ENCODE measurements around the gene PPP1R9B. TPM values are rescaled to one million over a fixed set of nuclear protein-coding genes. Genes with fewer than 3 reads are reported as not detected.

The PPP1R9B gene
- total and polyA plus RNA-seq, 3 donors from 2014 or later = 49.1 to 82.4 (median 81.1) TPM

DNA sequence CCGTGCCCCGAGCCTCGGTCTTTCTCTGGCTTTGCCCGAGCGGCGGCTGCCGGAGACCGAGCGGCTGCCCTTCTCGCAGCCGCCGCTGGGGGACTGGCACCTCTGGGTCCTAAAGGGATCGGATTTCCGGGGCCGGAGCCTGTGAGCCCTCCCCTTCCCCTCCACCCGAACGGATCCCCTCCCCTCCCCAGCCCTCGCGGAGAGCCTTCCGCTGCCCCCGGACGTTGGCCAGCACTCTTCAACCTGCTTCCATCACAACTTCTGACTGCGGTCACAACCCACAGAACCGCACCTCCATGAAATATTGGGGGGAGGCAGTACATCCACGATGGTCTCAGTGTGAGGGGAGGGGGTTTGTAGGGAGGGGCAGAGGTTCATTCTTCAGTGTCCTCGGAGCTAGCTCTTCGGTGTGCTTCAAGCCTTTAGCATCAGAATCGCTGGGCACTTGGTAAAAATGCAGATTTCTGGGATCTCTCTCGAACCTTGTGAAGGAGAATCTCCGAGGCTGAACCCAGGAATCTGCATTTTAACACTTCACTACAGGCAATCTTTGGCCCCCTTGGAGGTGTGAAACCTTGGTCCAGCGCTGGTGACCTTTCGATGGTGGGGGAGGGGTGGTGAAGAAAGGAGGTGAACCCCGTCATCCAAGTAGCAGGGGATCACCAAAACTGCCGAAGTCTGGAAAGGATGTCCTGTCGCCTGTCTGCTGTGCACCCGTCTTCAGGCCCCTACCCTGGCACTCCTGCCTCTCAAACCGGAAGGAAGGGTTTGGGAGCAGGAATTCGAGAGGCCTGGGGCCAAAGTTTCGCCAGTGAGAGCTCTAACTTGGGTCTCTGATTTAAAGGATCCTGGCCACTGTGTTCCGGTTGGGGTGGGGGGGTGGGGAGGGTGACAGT lies 812 bp upstream of the PPP1R9B start:
- 1 to 2% methylated on average over 18 to 34 of the region's 40 CpGs for WGBS, 2 donors
- peak; percentile 95 for DNase-seq
- Histone ChIP-seq H3K36me3 (ENCODE audit: low read depth, missing control alignments) (no peaks in the 10 kb centered on the region), H3K27ac (peak overlapping the region; percentile 81 to 84), H3K4me3 (peak overlapping the region; percentile 69 to 91), H3K4me1 (peaks cover 67% of the 10 kb centered on the region), H3K27me3 (no peaks in the 10 kb centered on the region), H3K9me3 (no peaks in the 10 kb centered on the region)
- intact Hi-C loops (cut with DNase I; ENCODE audit: low total_unique reads) = no loop called here
- no peak for TF ChIP-seq POLR2A (IDR thresholded peaks at IDR 0.05)
- TF ChIP-seq, protein P1, sequence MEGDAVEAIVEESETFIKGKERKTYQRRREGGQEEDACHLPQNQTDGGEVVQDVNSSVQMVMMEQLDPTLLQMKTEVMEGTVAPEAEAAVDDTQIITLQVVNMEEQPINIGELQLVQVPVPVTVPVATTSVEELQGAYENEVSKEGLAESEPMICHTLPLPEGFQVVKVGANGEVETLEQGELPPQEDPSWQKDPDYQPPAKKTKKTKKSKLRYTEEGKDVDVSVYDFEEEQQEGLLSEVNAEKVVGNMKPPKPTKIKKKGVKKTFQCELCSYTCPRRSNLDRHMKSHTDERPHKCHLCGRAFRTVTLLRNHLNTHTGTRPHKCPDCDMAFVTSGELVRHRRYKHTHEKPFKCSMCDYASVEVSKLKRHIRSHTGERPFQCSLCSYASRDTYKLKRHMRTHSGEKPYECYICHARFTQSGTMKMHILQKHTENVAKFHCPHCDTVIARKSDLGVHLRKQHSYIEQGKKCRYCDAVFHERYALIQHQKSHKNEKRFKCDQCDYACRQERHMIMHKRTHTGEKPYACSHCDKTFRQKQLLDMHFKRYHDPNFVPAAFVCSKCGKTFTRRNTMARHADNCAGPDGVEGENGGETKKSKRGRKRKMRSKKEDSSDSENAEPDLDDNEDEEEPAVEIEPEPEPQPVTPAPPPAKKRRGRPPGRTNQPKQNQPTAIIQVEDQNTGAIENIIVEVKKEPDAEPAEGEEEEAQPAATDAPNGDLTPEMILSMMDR (IDR thresholded peaks at IDR 0.05) = peak; percentile 24 to 71 (median 65)

DNA sequence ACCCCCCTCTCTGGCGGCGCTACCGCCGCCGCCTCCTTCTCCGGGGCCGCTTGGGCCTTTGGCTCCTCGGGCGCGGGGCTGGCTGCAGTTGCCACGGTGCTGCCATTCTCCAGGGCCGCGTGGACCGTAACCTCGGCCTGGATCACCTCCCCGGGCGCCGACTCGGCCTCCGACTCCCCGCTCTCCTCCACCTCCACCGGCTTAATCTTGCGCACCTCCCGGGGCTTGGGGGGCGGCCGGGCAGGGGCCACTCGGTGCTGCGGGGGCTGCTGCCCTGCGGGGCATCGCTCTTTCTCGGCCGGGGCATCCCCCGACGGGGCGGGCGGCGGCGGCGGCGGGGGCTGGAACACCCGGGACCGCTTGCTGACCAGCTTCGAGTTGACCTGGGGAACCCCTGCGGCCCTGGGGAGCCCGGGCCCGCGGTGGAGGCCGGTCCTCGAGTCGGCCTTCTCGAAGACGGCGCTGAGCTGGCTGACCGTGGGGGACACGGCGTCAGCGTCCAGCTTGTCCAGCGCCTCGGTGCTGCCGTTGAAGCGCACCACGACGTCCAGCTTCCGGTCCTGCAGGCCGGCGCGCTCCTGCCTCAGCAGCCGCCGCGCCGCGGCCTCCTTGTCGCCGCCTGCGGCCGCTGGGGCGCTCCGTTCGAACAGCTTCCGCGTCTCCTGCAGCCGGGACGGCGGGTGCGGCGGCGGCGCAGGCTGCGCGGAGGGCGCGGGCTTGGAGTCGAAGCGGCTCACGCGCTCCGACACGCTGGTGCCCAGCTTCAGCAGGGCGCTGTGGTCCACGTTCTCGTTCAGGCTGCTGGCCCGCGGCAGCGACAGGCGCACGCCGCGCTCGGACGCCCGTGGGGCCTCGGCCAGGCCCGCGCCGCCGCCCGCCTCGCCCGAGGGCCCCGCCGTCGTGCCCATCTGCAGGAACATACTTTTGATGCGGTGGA lies 792 bp downstream of the PPP1R9B start:
- Histone ChIP-seq H3K9me3 (no peaks in the 10 kb centered on the region), H3K4me1 (peaks cover 69% of the 10 kb centered on the region), H3K4me3 (peak overlapping the region; percentile 69 to 91), H3K27ac (peak overlapping the region; percentile 81 to 84), H3K36me3 (ENCODE audit: low read depth, missing control alignments) (no peaks in the 10 kb centered on the region), H3K27me3 (no peaks in the 10 kb centered on the region)
- WGBS, 2 donors = 0 to 1% methylated on average over 14 to 34 of the region's 123 CpGs
- no peak for DNase-seq
- intact Hi-C loops (cut with DNase I; ENCODE audit: low total_unique reads) = no loop called here
- no peak for TF ChIP-seq POLR2A (IDR thresholded peaks at IDR 0.05)
- TF ChIP-seq, protein P1 (IDR thresholded peaks at IDR 0.05) = no peak

DNA sequence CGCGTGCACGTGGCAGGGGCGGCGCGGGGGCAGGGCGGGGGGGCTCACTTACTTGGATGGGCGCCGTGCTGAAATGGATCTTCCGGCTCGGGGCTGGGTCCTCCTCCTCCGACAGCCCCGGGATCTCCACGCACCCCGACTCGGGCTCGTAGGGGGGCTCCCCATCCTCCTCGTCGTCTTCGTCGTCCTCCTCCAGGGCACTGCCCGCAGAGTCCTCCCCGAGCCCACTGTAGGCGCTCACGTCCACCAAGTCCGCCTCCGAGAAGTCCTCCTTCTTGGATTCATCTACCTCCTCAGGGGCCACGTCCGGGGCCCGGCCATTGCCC lies 1.4 kb downstream of the PPP1R9B start:
- H3K27ac ChIP-seq = peak overlapping the region; percentile 79 to 84
- H3K4me3 ChIP-seq = peak overlapping the region; percentile 69 to 91
- peaks cover 62% of the 10 kb centered on the region for H3K4me1 ChIP-seq
- no peak for DNase-seq
- H3K9me3 ChIP-seq = no peaks in the 10 kb centered on the region
- H3K36me3 ChIP-seq (ENCODE audit: low read depth, missing control alignments) = no peaks in the 10 kb centered on the region
- no peaks in the 10 kb centered on the region for H3K27me3 ChIP-seq
- 0 to 1% methylated on average over 13 to 30 of the region's 30 CpGs for WGBS, 2 donors
- intact Hi-C loops (cut with DNase I; ENCODE audit: low total_unique reads) = no loop called here
- TF ChIP-seq, protein P1 (IDR thresholded peaks at IDR 0.05) = no peak
- no peak for TF ChIP-seq POLR2A (IDR thresholded peaks at IDR 0.05)

DNA sequence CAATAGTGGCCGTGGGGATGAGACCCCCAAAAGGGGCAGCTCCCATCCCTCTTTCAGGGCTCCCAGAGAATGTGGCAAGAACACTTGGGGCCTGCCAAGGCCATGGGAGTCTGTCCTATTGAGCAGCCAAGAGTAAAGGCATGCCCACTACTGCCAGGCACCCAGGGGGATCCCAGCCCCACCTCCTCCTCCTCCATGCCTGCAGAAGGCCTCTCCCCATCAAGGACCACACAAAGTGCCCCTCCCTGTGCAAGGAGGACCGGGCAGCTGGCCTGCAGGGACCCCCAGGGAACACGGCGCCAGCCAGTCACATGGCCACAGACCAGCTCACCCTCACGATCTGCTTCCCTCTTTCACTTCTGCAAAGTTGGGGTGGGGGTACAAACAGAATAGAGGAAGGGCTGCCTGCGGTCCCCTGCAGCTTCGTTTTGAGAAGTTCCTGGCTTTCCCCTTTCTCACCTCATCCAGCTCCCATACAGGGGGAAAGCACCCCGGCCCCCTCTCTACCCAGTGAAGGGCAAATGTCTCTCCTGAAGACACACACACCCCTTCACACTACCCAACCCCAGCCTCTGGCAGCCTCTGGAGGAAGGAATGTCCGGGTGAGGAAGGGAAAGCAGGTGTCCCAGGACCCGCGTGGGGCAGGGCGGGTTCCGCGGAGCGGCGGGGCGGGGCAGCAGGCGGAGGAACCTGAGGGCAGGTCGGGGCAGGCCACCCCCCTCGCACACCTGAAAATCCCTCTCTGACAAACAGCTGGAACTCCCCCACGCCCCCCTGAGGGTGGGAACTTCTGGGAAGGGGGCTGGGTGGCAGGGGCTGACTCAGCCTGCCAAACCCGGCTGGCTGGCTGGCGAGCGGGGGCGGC lies 2.0 kb downstream of the PPP1R9B start:
- Histone ChIP-seq H3K9me3 (no peaks in the 10 kb centered on the region), H3K27me3 (no peaks in the 10 kb centered on the region), H3K36me3 (ENCODE audit: low read depth, missing control alignments) (no peaks in the 10 kb centered on the region), H3K4me3 (peak overlapping the region; percentile 69 to 91), H3K27ac (peak overlapping the region; percentile 79 to 84), H3K4me1 (peaks cover 56% of the 10 kb centered on the region)
- TF ChIP-seq, protein P1 (IDR thresholded peaks at IDR 0.05) = no peak
- no peak for TF ChIP-seq POLR2A (IDR thresholded peaks at IDR 0.05)
- intact Hi-C loops (cut with DNase I; ENCODE audit: low total_unique reads) = no loop called here
- WGBS, 2 donors = 0 to 2% methylated on average over 7 to 25 of the region's 25 CpGs
- DNase-seq = peak; percentile 55
